NB4 (cell line): ENCODE data around the gene PCBD1.

ENCODE experiments used
- DNase-seq: peaks from one replicate; pipeline ENCODE4 v3.0.0; 2010; ENCODE audit warnings: low read depth
- H3K4me3 ChIP-seq: one replicate; pipeline ENCODE4 v1.5.1; 2011; ENCODE audit warnings: mild to moderate bottlenecking, low read depth, low read length, moderate library complexity
- MYC ChIP-seq: IDR thresholded peaks from 2 replicates; pipeline ENCODE4 v1.6.1; 2011; ENCODE audit warnings: low read depth, low read length
- POLR2A ChIP-seq: IDR thresholded peaks from 2 replicates; pipeline ENCODE4 v1.6.1; 2011; ENCODE audit warnings: mild to moderate bottlenecking; ENCODE audit not compliant: insufficient read length; ENCODE audit errors: extremely low read depth
- TF ChIP-seq, protein P1 (sequence below): IDR thresholded peaks from one replicate; pipeline ENCODE4 v1.5.1; 2012; ENCODE audit warnings: low read depth, low read length
- TF ChIP-seq, protein P2 (sequence below): IDR thresholded peaks from 2 replicates; pipeline ENCODE4 v1.6.1; 2011; ENCODE audit warnings: low read depth, low read length

PCBD1 gene

GRCh38 chr10:70927189-70927943 is 39.0 kb upstream of the PCBD1 start:
- TF ChIP-seq POLR2A: no peak
- TF ChIP-seq MYC: no peak
- TF ChIP-seq, protein P1, sequence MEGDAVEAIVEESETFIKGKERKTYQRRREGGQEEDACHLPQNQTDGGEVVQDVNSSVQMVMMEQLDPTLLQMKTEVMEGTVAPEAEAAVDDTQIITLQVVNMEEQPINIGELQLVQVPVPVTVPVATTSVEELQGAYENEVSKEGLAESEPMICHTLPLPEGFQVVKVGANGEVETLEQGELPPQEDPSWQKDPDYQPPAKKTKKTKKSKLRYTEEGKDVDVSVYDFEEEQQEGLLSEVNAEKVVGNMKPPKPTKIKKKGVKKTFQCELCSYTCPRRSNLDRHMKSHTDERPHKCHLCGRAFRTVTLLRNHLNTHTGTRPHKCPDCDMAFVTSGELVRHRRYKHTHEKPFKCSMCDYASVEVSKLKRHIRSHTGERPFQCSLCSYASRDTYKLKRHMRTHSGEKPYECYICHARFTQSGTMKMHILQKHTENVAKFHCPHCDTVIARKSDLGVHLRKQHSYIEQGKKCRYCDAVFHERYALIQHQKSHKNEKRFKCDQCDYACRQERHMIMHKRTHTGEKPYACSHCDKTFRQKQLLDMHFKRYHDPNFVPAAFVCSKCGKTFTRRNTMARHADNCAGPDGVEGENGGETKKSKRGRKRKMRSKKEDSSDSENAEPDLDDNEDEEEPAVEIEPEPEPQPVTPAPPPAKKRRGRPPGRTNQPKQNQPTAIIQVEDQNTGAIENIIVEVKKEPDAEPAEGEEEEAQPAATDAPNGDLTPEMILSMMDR: no peak
- peak; percentile 45 for DNase-seq
- no peak overlapping the region for H3K4me3 ChIP-seq

DNA sequence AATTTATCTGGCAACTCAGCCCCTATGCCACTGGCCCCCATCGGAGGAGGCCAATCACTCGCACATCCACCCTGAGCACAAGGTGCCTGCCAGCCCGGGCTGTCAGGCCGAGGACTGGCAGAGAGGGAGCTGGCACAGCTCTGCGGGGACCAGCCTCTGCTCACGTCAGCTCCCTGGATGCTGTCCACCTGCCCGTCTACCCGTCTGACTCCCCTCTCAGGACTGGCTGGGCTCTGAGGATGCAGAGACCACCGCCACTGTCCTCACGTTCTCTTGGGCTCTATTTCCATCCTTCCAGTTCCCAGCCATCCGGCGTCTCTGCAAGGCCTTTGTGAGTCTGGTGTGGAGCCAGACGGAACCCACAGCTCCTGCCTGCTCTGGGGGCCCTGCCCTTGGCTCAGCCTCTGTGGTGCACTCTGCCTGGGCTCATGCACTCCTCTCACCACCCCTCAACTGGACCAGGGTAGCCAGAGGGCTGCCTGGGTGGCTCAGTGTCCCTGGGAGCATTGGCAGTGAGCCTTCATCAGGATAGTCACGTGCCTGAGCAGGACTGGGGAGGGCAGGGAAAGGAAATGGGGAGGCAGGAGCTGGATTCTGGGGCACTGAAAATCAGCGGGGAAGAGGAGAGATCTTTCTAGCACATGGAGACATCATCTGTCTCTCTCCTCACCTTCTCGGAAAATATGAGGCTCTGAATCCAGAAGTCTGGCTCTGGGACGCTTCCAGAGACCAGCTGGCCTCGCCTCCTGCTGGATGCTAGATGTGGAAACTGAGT is 38.0 kb upstream of the PCBD1 start:
- TF ChIP-seq, protein P2, sequence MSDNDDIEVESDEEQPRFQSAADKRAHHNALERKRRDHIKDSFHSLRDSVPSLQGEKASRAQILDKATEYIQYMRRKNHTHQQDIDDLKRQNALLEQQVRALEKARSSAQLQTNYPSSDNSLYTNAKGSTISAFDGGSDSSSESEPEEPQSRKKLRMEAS: no peak
- TF ChIP-seq MYC (no peak), POLR2A (no peak)
- TF ChIP-seq, protein P1: no peak
- DNase-seq: no peak
- no peak overlapping the region for H3K4me3 ChIP-seq

DNA sequence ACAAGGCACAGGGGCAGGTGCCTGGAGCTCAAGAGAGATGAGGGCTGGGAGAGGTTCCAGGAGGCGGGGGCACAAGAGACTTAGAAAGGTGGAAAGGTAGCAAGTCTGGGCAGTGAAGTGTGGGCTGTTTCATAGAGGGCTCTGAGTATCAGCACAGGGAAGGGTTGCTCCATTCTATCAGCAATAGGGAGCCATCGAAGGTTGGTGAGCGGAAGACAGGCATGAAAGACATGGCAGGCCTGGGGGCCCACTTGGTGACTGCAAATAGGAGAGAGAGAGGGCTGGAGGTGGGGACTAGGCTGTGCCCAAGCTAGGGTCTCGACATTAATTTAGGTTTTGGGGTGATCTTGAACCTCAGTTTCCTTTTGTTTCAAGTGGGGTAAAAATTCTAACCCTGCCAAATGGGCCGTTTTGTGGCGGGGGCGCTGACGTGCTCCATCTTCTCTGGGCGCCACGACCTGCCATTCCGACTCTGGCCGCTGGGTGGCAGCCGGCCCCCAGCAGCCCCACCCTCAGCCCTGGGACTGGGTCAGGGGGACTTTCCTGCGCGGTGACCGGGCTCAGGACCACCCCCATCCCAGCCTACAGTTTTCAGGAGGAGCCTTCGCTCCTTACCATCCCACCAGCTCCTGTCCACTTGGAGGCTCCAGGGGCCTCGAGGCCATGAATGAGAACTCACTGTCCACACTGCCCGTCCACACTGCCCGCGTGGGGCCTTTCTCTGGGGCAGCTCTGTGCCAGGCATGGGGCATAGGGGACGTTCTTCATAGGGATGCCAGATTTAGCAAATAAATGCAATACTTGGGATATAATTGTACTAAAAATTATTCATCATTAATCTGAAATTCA is 37.2 kb upstream of the PCBD1 start:
- no peak overlapping the region for H3K4me3 ChIP-seq
- no peak for TF ChIP-seq POLR2A
- TF ChIP-seq, protein P1: peak; percentile 90
- TF ChIP-seq MYC: peak; percentile 46
- TF ChIP-seq, protein P2: peak; percentile 35; the same call in 1 of the 2 replicates
- DNase-seq: peak; percentile 47

DNA sequence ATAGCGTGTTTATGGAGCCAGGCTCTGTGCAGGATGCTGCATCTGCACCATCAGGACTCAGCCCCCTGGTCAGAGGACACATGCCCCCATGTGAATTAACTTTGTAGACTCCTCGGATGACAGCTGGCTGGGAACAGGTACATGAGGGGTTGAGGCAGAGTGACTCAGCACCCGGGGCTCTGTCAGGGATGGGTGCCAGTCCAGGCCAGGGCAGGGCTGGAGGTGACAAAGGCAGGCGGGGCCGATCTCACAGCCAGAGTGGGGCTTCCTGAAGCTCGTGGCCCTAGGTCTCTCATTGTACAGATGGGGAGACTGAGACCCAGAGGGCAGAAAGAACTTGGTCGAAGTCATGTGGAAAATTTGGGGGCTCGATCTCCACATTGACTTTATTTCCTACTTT is 35.3 kb upstream of the PCBD1 start:
- TF ChIP-seq MYC (no peak), POLR2A (no peak)
- TF ChIP-seq, protein P1: no peak
- TF ChIP-seq, protein P2: no peak
- no peak for DNase-seq

GRCh38 chr10:70921285-70921684 is 32.9 kb upstream of the PCBD1 start:
- DNase-seq: no peak
- H3K4me3 ChIP-seq: no peak overlapping the region
- no peak for TF ChIP-seq POLR2A
- no peak for TF ChIP-seq MYC
- TF ChIP-seq, protein P1: no peak
- TF ChIP-seq, protein P2: no peak

More for the DNA sequence above, 35.3 kb upstream of the PCBD1 start:
- H3K4me3 ChIP-seq: no peak overlapping the region
